ENCODE data around the gene ARHGAP10. TPM values are rescaled to one million over a fixed set of nuclear protein-coding genes. Genes with fewer than 3 reads are reported as not detected.

The ARHGAP10 gene
- total RNA-seq, 1 experiment from 2014 or later, result 11.7 TPM

DNA sequence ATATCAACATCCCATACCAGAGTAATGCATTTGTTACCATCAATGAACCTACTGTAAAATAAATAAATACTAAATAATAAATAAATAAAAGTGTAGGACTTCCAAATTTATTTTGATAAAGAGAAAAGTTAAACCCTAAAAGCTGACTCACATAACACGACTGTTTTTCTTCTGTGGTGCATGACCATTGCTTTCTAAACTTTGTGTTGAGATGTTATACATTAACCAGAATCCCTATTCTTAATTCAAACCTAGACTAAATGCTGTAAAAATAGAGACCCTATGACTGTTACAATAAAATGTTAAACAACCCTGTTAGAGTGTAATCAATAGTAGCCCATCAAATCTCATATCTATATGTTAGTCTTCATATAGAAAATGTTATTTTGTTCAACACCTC is 27.0 kb upstream of the ARHGAP10 start:
- TF ChIP-seq, protein P1, sequence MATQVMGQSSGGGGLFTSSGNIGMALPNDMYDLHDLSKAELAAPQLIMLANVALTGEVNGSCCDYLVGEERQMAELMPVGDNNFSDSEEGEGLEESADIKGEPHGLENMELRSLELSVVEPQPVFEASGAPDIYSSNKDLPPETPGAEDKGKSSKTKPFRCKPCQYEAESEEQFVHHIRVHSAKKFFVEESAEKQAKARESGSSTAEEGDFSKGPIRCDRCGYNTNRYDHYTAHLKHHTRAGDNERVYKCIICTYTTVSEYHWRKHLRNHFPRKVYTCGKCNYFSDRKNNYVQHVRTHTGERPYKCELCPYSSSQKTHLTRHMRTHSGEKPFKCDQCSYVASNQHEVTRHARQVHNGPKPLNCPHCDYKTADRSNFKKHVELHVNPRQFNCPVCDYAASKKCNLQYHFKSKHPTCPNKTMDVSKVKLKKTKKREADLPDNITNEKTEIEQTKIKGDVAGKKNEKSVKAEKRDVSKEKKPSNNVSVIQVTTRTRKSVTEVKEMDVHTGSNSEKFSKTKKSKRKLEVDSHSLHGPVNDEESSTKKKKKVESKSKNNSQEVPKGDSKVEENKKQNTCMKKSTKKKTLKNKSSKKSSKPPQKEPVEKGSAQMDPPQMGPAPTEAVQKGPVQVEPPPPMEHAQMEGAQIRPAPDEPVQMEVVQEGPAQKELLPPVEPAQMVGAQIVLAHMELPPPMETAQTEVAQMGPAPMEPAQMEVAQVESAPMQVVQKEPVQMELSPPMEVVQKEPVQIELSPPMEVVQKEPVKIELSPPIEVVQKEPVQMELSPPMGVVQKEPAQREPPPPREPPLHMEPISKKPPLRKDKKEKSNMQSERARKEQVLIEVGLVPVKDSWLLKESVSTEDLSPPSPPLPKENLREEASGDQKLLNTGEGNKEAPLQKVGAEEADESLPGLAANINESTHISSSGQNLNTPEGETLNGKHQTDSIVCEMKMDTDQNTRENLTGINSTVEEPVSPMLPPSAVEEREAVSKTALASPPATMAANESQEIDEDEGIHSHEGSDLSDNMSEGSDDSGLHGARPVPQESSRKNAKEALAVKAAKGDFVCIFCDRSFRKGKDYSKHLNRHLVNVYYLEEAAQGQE (IDR thresholded peaks at IDR 0.05; ENCODE audit: insufficient read depth in 1 of 2, low read depth in 2 of 2, low read length in 1 of 2), result no peak
- TF ChIP-seq TCF7L2 (IDR thresholded peaks at IDR 0.05; ENCODE audit: low read depth, low read length) (no peak), POLR2AphosphoS5 (IDR thresholded peaks at IDR 0.05; ENCODE audit: low read depth, low read length) (no peak), SIN3A (IDR thresholded peaks at IDR 0.05; ENCODE audit: borderline replicate concordance, insufficient read depth, low read depth, low read length) (no peak)
- TF ChIP-seq, protein P2, sequence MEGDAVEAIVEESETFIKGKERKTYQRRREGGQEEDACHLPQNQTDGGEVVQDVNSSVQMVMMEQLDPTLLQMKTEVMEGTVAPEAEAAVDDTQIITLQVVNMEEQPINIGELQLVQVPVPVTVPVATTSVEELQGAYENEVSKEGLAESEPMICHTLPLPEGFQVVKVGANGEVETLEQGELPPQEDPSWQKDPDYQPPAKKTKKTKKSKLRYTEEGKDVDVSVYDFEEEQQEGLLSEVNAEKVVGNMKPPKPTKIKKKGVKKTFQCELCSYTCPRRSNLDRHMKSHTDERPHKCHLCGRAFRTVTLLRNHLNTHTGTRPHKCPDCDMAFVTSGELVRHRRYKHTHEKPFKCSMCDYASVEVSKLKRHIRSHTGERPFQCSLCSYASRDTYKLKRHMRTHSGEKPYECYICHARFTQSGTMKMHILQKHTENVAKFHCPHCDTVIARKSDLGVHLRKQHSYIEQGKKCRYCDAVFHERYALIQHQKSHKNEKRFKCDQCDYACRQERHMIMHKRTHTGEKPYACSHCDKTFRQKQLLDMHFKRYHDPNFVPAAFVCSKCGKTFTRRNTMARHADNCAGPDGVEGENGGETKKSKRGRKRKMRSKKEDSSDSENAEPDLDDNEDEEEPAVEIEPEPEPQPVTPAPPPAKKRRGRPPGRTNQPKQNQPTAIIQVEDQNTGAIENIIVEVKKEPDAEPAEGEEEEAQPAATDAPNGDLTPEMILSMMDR (IDR thresholded peaks at IDR 0.05), result no peak
- DNase-seq (ENCODE audit: low read depth, low spot score) (no peak), ATAC-seq (no peak)
- POLR2A ChIA-PET, result no interaction called here
- no peaks in the 10 kb centered on the region for H3K4me1 ChIP-seq (ENCODE audit: control insufficient read depth, insufficient read depth, low read length)
- H3K9me3 ChIP-seq (ENCODE audit: control insufficient read depth, insufficient read depth, low read depth, low read length), result no peaks in the 10 kb centered on the region
- intact Hi-C loops (cut with micrococcal nuclease; ENCODE audit: unreplicated experiment), result no loop called here
- no peak overlapping the region for H3K4me3 ChIP-seq (ENCODE audit: low read depth in 2 of 2, low read length in 2 of 2)
- BruUV-seq (replicated peaks), result no TSS peak
- in situ Hi-C loops (cut with HindIII; ENCODE audit: low pct_unique_long_range_greater_than_20kb, low sequenced_read_pairs), result no loop called here
- no peaks in the 10 kb centered on the region for H3K36me3 ChIP-seq (ENCODE audit: control insufficient read depth, insufficient read depth, low read length)
- H3K27me3 ChIP-seq (ENCODE audit: control insufficient read depth, insufficient read depth, low read length), result no peaks in the 10 kb centered on the region
- CTCF ChIA-PET, result no interaction called here
- no peak overlapping the region for H3K27ac ChIP-seq (ENCODE audit: low read length)

DNA sequence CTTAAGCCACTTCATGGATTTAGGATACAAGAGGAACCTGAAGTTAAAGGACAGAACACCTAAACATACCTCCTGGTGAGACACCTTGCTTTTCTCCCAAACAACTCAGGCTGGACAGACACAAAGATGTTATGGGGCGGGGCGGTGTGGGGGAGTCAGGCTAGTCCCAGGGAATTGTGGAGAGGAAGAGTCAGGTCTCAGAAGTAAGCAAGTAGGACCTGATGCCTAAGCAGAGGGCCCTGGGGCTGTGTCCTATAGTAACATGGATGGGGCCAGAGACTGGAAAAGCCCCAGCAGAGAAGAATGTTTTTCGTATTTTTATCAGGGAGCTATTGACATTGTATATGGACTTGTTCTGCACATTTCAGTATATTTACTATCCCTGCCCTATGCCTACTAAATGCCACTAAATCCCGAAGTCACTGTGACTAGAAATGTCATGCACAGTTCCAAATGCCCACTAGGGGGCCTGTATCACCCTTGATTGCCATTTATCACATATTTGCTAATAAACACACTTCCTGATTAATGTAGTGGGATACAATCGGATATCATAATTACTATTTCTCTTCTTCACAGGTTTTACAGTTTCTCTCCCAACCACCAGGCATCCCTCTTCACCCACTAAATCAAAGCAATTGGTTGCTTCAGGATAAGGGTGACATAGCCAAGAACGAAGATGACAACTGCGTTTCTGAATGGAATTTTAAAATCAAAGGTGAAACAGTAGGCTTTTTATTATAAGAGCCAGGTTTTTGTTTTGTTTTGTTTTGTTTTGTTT is 23.8 kb upstream of the ARHGAP10 start:
- ATAC-seq (peak; percentile 81), DNase-seq (ENCODE audit: low read depth, low spot score) (peak; percentile 52)
- POLR2A ChIA-PET, result no interaction called here
- Histone ChIP-seq H3K27ac (ENCODE audit: low read length) (no peak overlapping the region), H3K4me3 (ENCODE audit: low read depth in 2 of 2, low read length in 2 of 2) (no peak overlapping the region), H3K36me3 (ENCODE audit: control insufficient read depth, insufficient read depth, low read length) (no peaks in the 10 kb centered on the region), H3K9me3 (ENCODE audit: control insufficient read depth, insufficient read depth, low read depth, low read length) (no peaks in the 10 kb centered on the region), H3K4me1 (ENCODE audit: control insufficient read depth, insufficient read depth, low read length) (no peaks in the 10 kb centered on the region), H3K27me3 (ENCODE audit: control insufficient read depth, insufficient read depth, low read length) (no peaks in the 10 kb centered on the region)
- in situ Hi-C loops (cut with HindIII; ENCODE audit: low pct_unique_long_range_greater_than_20kb, low sequenced_read_pairs) (no loop called here), intact Hi-C loops (cut with micrococcal nuclease; ENCODE audit: unreplicated experiment) (loop anchor here (1.0 kb wide), 1 partner anchor 158 kb away; no protein-coding TSS in a partner anchor)
- CTCF ChIA-PET, result interaction anchor here (1.4 kb wide), 1 partner anchor 159 kb away, joined by 4 read pairs; no protein-coding TSS in a partner anchor
- BruUV-seq (replicated peaks), result no TSS peak
- no peak for TF ChIP-seq POLR2AphosphoS5 (IDR thresholded peaks at IDR 0.05; ENCODE audit: low read depth, low read length)
- TF ChIP-seq, protein P2 (IDR thresholded peaks at IDR 0.05), result peak; percentile 78
- no peak for TF ChIP-seq TCF7L2 (IDR thresholded peaks at IDR 0.05; ENCODE audit: low read depth, low read length)
- TF ChIP-seq, protein P1 (IDR thresholded peaks at IDR 0.05; ENCODE audit: insufficient read depth in 1 of 2, low read depth in 2 of 2, low read length in 1 of 2), result no peak

All from Panc1 (cell line).